WTC11 (cell line): ENCODE results near the gene AKT1S1. TPM values are rescaled to one million over a fixed set of nuclear protein-coding genes. Genes with fewer than 3 reads are reported as not detected.
A peak's percentile ranks its signal among the peaks of the same experiment; 100 is the strongest.

Experiments used
- ATAC-seq: fragments of 200-7000 bp; cut with Tn5 transposase; 2 replicates; pipeline ENCODE4 v1.10.0; 2021; ENCODE audit warnings: mild to moderate bottlenecking, moderate library complexity
- CTCF ChIA-PET: fragments of 300-600 bp; sonication (Branson Sonifier 250); formaldehyde crosslinking; loops from one replicate; lab custom pipeline; 2021; ENCODE audit warnings: antibody characterized with exemption; lab: Charles Lee
- POLR2A ChIA-PET: fragments of 350-600 bp; sonication (Branson Sonifier 250); formaldehyde crosslinking; loops from one replicate; lab custom pipeline; 2021; ENCODE audit warnings: antibody characterized with exemption; lab: Charles Lee
- DNase-seq: peaks from one replicate; pipeline ENCODE4 v3.0.0; 2021; ENCODE audit warnings: low spot score
- H3K27ac Mint-ChIP-seq: 2 replicates; pipeline ENCODE4 v1.8.0; 2021; ENCODE audit warnings: mixed read lengths
- H3K27me3 Mint-ChIP-seq: 2 replicates; pipeline ENCODE4 v1.8.0; 2021; ENCODE audit warnings: low read depth, mild to moderate bottlenecking, moderate library complexity, mixed read lengths
- H3K36me3 Mint-ChIP-seq: 2 replicates; pipeline ENCODE4 v1.8.0; 2021; ENCODE audit warnings: mixed read lengths
- H3K4me1 Mint-ChIP-seq: 2 replicates; pipeline ENCODE4 v1.8.0; 2022; ENCODE audit warnings: mixed read lengths
- H3K4me3 Mint-ChIP-seq: 2 replicates; pipeline ENCODE4 v1.8.0; 2021; ENCODE audit warnings: mild to moderate bottlenecking, moderate library complexity, mixed read lengths
- H3K9me3 Mint-ChIP-seq: 2 replicates; pipeline ENCODE4 v1.8.0; 2021; ENCODE audit warnings: mixed read lengths
- AFF4 ChIP-seq: sonication (generic); formaldehyde crosslinking; IDR thresholded peaks from 2 replicates; pipeline ENCODE4 v1.8.1; 2023; ENCODE audit warnings: mild to moderate bottlenecking, missing genetic modification reagents, borderline replicate concordance
- CBFB ChIP-seq: sonication (generic); formaldehyde crosslinking; IDR thresholded peaks from 2 replicates; pipeline ENCODE4 v1.8.1; 2022; ENCODE audit warnings: mild to moderate bottlenecking, low read depth, missing genetic modification reagents
- CREM ChIP-seq: sonication (generic); formaldehyde crosslinking; IDR thresholded peaks from 2 replicates; pipeline ENCODE4 v1.8.1; 2022; ENCODE audit warnings: mild to moderate bottlenecking, missing genetic modification reagents, moderate library complexity
- E2F1 ChIP-seq: sonication (generic); formaldehyde crosslinking; IDR thresholded peaks from 2 replicates; pipeline ENCODE4 v1.8.0; 2022; ENCODE audit warnings: mild to moderate bottlenecking, missing genetic modification reagents
- EMX1 ChIP-seq: fragments of 250-450 bp; sonication (Bioruptor Pico); IDR thresholded peaks from 2 replicates; pipeline ENCODE4 v1.8.0; 2021; ENCODE audit warnings: mild to moderate bottlenecking
- JUN ChIP-seq: sonication (generic); formaldehyde crosslinking; IDR thresholded peaks from 2 replicates; pipeline ENCODE4 v1.8.0; 2023; ENCODE audit warnings: mild to moderate bottlenecking, missing genetic modification reagents
- MYBL2 ChIP-seq: sonication (generic); formaldehyde crosslinking; IDR thresholded peaks from 2 replicates; pipeline ENCODE4 v1.8.1; 2023; ENCODE audit warnings: mild to moderate bottlenecking, moderate library complexity, missing genetic modification reagents
- NFYB ChIP-seq: sonication (generic); formaldehyde crosslinking; conservative IDR thresholded peaks from 2 replicates; pipeline ENCODE4 v1.8.0; 2022; ENCODE audit warnings: low read depth, missing genetic modification reagents
- PREB ChIP-seq: sonication (generic); formaldehyde crosslinking; IDR thresholded peaks from 2 replicates; pipeline ENCODE4 v1.8.1; 2022; ENCODE audit warnings: mild to moderate bottlenecking, missing genetic modification reagents, moderate library complexity, borderline replicate concordance
- SP1 ChIP-seq: sonication (generic); formaldehyde crosslinking; conservative IDR thresholded peaks from 2 replicates; pipeline ENCODE4 v1.8.1; 2022; ENCODE audit warnings: missing genetic modification reagents
- TEAD4 ChIP-seq: sonication (generic); formaldehyde crosslinking; IDR thresholded peaks from 2 replicates; pipeline ENCODE4 v1.8.0; 2022; ENCODE audit warnings: mild to moderate bottlenecking, missing genetic modification reagents
- ZNF138 ChIP-seq: sonication (generic); formaldehyde crosslinking; conservative IDR thresholded peaks from 2 replicates; pipeline ENCODE4 v1.8.1; 2022; ENCODE audit warnings: mild to moderate bottlenecking, moderate library complexity, missing genetic modification reagents
- ZNF219 ChIP-seq: sonication (generic); formaldehyde crosslinking; IDR thresholded peaks from 2 replicates; pipeline ENCODE4 v1.8.0; 2023; ENCODE audit warnings: missing genetic modification reagents, mild to moderate bottlenecking, borderline replicate concordance
- ZNF396 ChIP-seq: fragments of 250-450 bp; sonication (Bioruptor Pico); IDR thresholded peaks from 2 replicates; pipeline ENCODE4 v1.8.0; 2021; ENCODE audit warnings: mild to moderate bottlenecking, moderate library complexity, borderline replicate concordance
- ZNF532 ChIP-seq: fragments of 250-450 bp; sonication (Bioruptor Pico); IDR thresholded peaks from 2 replicates; pipeline ENCODE4 v1.9.0; 2021; ENCODE audit warnings: mild to moderate bottlenecking, borderline replicate concordance
- total RNA-seq: library from RNA; stranded (reverse); gene quantifications from 3 replicates; pipeline ENCODE4 v1.2.3, GENCODE V29; 2021

Gene AKT1S1
- total RNA-seq, 1 experiment from 2014 or later, result 47.8 TPM

- Mint-ChIP-seq H3K27ac (0 out of 2 replicates have a peak overlapping the region, but pooled peaks have one; percentile 36), H3K4me3 (no peak overlapping the region)
- DNase-seq (no peak), ATAC-seq (no peak)
- TF ChIP-seq ZNF138 (CRISPR knock-in tag) (no peak), PREB (CRISPR knock-in tag) (no peak), ZNF396 (CRISPR knock-in tag) (no peak), AFF4 (CRISPR knock-in tag) (no peak), ZNF219 (CRISPR knock-in tag) (no peak), CREM (CRISPR knock-in tag) (no peak), MYBL2 (no peak), JUN (CRISPR knock-in tag) (no peak), NFYB (no peak), EMX1 (CRISPR knock-in tag) (no peak), TEAD4 (CRISPR knock-in tag) (no peak), CBFB (CRISPR knock-in tag) (no peak), E2F1 (CRISPR knock-in tag) (no peak), ZNF532 (CRISPR knock-in tag) (no peak), SP1 (CRISPR knock-in tag) (no peak)
- TF ChIP-seq, all 79 proteins: peak for 0
- ChIA-PET POLR2A (no interaction called here), CTCF (no interaction called here)
- Mint-ChIP-seq H3K4me1 (peaks cover 40% of the 10 kb centered on the region), H3K36me3 (peaks cover 34% of the 10 kb centered on the region), H3K27me3 (no peaks in the 10 kb centered on the region), H3K9me3 (no peaks in the 10 kb centered on the region)
Measured at GRCh38 chr19:49923055-49924003, 46.2 kb upstream of the AKT1S1 start.
